HG03095 (cell line): Measurements from ENCODE around the gene ARL8A.
"Not testable (repeated sequence)": the region's sequence is repeated elsewhere in the genome, so short reads cannot be mapped to it uniquely, and the experiment has no call there.

Experiments used
- ATAC-seq: cut with Tn5 transposase; IDR thresholded peaks from one replicate; pipeline ENCODE4 v1.9.1; 2021; ENCODE audit warnings: moderate library complexity; ENCODE audit not compliant: unreplicated experiment

Gene ARL8A

DNA sequence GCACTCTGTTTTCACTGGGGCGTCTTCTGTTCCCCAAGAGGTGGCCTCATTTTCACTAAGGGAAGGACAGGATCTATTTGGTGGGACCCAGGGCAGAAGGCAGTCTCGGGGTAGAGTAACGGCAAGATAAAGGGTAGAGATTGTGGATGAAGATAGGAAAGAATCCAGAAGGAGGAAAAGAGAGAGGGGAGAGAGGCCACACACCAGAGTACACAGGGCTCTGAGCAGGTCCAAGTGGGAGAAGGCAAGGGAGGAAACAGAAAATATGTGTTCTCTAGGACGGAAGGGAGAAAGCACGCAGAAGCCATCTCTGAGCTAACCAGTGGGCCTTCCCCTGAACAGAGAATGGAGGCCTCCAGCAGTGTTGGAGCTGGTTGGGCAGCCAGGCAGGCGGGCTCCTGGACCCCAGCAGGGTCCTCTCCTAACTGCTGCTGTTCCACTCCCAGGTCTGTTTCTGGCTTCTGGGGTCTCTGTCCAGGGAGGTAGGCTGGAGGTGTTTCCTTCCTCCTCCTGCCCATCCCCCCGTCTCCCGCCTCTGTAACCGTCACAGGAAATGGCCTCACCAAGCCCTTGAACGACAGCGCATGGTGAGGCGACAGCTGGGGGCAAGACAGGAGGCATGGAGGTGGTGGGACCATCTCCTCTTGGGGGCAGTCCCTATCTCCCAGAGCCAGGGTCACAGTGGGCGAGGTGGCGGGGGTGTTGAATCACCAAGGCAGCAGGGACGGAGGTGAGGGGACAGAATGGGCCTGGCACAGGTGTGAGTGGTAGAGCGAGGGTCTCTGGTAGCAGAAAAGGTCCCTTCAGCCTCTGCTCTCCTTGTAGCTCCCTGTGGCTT, 15.2 kb upstream of the ARL8A start:
- ATAC-seq, result no peak

DNA sequence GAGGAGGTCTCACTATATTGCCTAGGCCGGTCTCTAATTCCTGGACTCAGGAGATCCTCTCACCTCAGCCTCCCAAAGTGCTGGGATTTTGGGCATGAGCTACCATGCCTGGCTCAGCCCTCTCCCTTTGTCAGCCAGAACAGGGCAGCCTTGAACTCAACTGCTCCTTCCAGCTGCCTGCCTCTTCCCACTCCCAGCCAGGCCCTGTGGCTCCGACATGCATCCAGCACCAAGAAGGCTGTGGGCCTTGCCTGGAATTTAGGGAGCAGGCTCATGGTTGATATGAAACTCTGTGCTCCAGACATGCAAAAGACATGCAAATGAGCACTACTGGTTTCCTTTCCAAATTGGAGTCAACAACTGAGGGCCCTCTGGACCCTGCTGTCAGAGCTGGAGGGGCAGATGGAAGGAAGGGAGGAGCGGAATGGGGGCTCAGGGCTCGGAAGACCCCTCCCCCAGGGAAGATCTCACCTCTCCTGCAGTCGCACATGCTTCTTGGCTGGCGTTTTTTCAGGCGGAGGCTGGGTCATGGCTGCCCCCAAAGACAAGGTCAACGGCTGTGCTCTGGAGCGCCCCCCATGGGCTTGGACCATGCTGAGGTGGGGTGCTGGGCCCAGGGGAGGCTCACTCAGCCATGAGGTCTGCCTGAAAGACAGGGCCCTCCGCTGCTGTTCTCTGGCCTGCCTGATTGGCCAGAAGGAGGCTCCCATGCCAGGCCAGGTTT, 14.4 kb upstream of the ARL8A start:
- no peak for ATAC-seq

GRCh38 chr1:202157945-202158344, 13.4 kb upstream of the ARL8A start:
- ATAC-seq, result no peak

DNA sequence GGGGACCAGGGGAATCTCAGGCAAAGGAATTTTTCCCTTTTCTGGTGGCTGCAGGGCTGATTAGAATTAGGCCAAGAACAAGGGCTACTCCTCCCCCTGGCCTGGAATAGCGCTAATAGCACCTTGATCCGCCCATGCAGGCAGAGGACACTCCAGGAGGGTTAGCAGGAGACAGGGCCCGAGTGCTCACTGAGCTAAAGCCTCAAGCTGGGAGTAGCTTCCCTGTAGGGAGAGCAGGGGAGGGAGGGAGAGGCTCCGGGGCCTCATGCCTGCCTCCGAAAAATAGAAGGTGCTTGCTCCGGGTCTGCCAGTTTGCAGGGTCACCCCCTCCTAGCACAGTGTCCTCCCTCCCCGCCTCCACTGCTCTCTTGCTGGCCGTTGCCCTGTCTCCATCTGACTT, 12.1 kb upstream of the ARL8A start:
- ATAC-seq, result no peak

DNA sequence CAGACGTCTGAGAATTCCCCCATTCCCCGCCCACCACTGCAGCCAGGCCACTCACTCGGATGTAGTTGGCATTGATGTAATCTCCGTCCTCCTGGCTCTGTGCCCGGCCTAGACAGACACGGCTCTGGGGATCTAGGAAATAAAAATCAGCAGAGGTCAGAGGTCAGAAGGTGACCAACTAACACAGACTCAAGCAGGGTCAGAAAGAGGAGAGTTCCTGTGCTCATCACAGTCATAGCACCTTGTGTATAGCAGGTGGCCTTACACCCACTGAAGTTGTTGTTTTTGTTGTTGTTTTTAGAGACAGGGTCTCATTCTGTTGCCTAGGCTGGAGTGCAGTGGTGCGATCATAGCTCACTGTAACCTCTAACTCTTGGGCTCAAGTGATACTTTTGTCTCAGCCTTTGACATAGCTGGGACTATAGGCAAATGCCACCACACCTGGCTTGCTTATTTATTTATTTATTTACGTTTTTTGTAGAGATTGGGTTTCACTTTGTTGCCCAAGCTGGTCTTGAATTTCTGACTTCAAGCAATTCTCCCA, 11.0 kb upstream of the ARL8A start:
- no peak for ATAC-seq

- no peak for ATAC-seq
These were observed 10.4 kb upstream of the ARL8A start for GRCh38 chr1:202154766-202155477.

DNA sequence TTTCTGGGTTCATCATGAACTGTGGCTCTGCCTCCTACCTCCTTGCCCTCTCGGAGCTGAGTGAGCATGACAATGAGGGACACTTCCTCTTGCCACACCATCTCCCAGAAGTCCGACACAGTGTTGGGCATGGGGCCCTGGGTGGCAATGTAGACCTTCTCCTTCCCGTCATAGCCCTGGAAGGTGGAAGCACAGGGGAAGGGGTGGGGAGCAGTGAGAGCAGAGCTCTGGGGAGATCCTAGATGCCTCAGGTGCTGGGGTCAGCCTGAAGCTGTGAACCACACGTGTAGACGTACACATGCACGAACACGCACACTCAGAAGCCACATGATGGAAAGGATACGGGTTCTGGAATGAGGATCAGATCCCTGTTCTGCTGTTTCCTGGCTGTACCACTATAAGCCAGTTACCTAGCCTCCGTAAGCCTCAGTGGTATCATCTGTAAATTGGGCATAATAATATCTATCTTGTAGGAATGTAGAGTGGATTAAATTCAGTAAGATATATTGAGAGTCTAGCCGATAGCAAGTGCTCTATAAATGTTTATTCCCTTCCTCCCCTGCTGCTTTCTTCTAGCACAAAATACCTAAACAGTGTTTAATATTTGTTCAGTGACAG, 9.7 kb upstream of the ARL8A start:
- ATAC-seq, result no peak

DNA sequence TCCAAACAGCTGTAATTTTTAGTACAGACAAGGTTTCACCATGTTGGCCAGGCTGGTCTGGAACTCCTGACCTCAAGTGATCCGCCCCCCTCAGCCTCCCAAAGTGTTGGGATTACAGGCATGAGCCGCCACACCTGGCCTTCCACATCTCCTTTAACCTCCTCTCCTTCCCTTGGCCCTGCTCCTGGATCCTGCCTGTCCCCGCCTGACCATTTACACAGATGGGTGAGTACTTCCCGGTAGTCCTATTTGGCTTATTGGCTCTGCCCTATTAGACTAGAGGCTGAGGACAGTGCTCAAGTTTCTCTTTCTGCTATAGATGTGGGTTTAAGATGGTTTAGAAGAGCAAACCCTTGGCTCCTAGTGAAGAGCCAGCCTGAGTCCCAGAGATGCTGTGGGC, 8.7 kb upstream of the ARL8A start:
- ATAC-seq, result no peak

- no peak for ATAC-seq
These were observed 7.9 kb upstream of the ARL8A start for GRCh38 chr1:202152399-202152798.

- ATAC-seq, result no peak
These were observed 6.5 kb upstream of the ARL8A start for GRCh38 chr1:202151045-202151444.

DNA sequence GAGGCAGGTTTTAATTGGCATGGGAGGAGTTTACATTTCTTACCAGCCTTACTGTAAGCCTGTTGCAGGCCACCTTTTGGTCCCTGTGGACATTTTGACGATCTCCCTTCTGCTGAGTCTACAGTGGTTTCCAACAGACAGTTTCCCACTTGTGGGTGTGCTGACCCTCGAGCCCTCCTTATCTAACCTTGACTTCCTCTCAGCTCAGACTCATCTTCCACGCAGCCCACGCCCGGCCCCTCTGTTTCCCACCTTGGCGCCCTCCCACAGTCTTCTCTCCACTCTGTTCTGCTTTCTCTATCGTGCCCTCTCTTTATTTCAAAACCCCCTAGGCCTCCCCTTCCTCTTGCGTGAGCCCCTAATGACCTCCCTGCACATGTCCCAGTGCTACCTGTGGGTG, 6.1 kb upstream of the ARL8A start:
- no peak for ATAC-seq

GRCh38 chr1:202150187-202150586, 5.7 kb upstream of the ARL8A start:
- ATAC-seq, result no peak

- no peak for ATAC-seq
These were observed 5.0 kb upstream of the ARL8A start for GRCh38 chr1:202149566-202149965.

- ATAC-seq, result no peak
These were observed 3.9 kb upstream of the ARL8A start for GRCh38 chr1:202148391-202148790.

DNA sequence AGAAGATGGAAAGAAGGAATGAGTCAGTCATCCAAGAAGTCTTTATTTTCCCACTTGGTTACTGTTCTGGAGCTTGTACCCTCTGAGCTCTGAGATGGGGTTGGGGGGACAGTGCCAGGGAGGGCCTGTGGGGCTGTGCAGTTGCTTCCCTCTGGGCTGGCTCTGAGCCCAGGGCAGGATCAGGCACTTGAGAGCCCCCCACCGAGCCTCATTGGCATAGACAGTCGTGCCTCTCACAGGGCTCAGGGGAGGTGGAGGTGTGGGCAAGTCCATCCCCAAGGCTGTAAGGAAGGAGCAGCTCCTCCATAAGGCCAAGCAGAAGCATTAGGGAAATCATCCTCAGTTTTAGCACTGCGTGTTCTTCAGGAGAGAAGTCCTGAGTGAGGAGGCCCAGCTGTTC, 2.5 kb upstream of the ARL8A start:
- ATAC-seq, result no peak

GRCh38 chr1:202146279-202146678, 1.7 kb upstream of the ARL8A start:
- ATAC-seq, result no peak

DNA sequence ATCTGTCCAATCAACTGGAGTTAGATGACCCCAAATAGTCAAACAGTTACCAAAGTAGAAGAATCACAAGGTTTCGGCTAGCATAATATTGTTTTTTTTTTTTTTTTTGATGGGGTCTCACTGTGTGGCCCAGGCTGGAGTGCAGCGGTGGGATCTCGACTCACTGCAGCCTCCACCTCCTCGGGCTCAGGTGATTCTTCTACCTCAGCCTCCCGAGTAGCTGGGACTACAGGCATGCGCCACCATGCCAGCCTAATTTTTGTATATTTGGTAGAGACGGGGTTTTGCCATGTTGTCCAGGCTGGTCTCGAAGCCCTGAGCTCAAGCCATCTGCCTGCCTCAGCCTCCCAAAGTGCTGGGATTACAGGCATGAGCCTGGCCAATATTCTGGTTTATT, 1.2 kb upstream of the ARL8A start:
- ATAC-seq, result not testable (repeated sequence)

GRCh38 chr1:202145068-202145743, 669 bp upstream of the ARL8A start:
- no peak for ATAC-seq

- peak; percentile 41 for ATAC-seq
These were observed 652 bp downstream of the ARL8A start for GRCh38 chr1:202143768-202144401.
